Endothelial cell (in vitro differentiated cells): Measurements from ENCODE around the gene GALNT2. TPM values are rescaled to one million over a fixed set of nuclear protein-coding genes. Genes with fewer than 3 reads are reported as not detected.

Source experiments
- DNase-seq: peaks from one replicate; pipeline ENCODE4 v3.0.0; 2021; ENCODE audit warnings: low spot score
- H3K27ac Mint-ChIP-seq: one replicate; pipeline ENCODE4 v1.8.0; 2021; ENCODE audit warnings: mixed read lengths, inconsistent platforms; ENCODE audit not compliant: unreplicated experiment
- H3K27me3 Mint-ChIP-seq: one replicate; pipeline ENCODE4 v1.8.0; 2021; ENCODE audit warnings: mild to moderate bottlenecking, moderate library complexity, mixed read lengths, inconsistent platforms; ENCODE audit not compliant: unreplicated experiment
- H3K36me3 Mint-ChIP-seq: one replicate; pipeline ENCODE4 v1.8.0; 2021; ENCODE audit warnings: mild to moderate bottlenecking, low read depth, mixed read lengths, inconsistent platforms; ENCODE audit not compliant: unreplicated experiment
- H3K4me1 Mint-ChIP-seq: one replicate; pipeline ENCODE4 v1.8.0; 2021; ENCODE audit warnings: mild to moderate bottlenecking, mixed read lengths, inconsistent platforms; ENCODE audit not compliant: unreplicated experiment
- H3K4me3 Mint-ChIP-seq: one replicate; pipeline ENCODE4 v1.8.0; 2021; ENCODE audit warnings: mild to moderate bottlenecking, mixed read lengths, inconsistent platforms; ENCODE audit not compliant: unreplicated experiment
- H3K9me3 Mint-ChIP-seq: one replicate; pipeline ENCODE4 v1.8.0; 2021; ENCODE audit warnings: mixed read lengths, inconsistent platforms; ENCODE audit not compliant: unreplicated experiment
- total RNA-seq: library from RNA; stranded (reverse); fragmentation: NEBNext Ultra II Directional; extraction: Animal tissue kit (Norgen Biotek cat#: 25700); gene quantifications from one replicate; pipeline ENCODE4 v1.2.1, GENCODE V29; 2021; ENCODE audit not compliant: unreplicated experiment
- TF ChIP-seq, protein P1 (sequence below): fragments of 200-600 bp; sonication (generic); IDR thresholded peaks from one replicate; pipeline ENCODE4 v1.5.0; 2021; ENCODE audit warnings: antibody characterized with exemption; ENCODE audit not compliant: unreplicated experiment

GALNT2 gene
- total RNA-seq, 1 donor from 2014 or later: 74.8 TPM

DNA sequence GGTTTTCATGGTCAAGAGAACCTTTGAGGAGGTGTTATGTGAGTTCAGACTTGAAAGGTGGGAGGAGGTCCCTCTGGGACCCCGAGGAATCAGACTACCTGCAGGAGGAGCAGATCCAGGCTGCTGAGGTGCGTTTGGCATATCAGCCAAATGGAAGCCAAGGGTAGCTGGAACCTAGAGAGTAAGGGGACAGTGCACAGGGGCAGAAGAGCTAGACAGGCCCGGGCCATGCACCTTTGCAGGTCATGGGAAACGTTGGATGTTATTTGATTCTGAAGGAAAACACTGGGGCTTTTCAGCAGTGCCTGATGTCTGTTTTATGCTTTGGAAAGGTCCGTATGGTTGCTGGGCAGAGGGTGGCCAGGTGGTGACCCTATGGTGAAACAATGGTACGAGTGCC is 189.9 kb downstream of the GALNT2 start:
- Mint-ChIP-seq H3K9me3 (no peaks in the 10 kb centered on the region), H3K4me3 (no peak overlapping the region), H3K27me3 (peaks cover 1% of the 10 kb centered on the region), H3K36me3 (peaks cover 19% of the 10 kb centered on the region), H3K27ac (no peak overlapping the region), H3K4me1 (no peaks in the 10 kb centered on the region)
- DNase-seq: no peak
- TF ChIP-seq, protein P1, sequence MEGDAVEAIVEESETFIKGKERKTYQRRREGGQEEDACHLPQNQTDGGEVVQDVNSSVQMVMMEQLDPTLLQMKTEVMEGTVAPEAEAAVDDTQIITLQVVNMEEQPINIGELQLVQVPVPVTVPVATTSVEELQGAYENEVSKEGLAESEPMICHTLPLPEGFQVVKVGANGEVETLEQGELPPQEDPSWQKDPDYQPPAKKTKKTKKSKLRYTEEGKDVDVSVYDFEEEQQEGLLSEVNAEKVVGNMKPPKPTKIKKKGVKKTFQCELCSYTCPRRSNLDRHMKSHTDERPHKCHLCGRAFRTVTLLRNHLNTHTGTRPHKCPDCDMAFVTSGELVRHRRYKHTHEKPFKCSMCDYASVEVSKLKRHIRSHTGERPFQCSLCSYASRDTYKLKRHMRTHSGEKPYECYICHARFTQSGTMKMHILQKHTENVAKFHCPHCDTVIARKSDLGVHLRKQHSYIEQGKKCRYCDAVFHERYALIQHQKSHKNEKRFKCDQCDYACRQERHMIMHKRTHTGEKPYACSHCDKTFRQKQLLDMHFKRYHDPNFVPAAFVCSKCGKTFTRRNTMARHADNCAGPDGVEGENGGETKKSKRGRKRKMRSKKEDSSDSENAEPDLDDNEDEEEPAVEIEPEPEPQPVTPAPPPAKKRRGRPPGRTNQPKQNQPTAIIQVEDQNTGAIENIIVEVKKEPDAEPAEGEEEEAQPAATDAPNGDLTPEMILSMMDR: no peak

DNA sequence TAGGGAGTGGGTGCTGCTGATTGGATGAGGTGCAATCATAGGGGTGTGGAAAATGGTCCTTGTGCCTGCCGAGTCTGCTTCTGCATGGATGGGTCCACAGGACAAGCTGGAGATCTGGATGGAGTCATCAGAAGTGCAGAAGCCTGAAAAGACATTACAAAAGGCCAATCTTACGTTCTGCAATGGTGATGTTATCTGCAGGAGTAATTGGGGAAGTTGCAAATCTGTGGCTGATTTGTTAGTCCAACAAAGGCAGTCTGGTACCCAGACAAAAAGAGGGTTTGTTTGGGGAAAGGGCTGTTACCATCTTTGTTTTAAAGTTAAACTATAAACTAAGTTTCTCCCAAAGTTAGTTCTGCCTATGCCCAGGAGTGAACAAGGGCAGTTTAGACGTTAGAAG is 192.6 kb downstream of the GALNT2 start:
- Mint-ChIP-seq H3K4me3 (no peak overlapping the region), H3K9me3 (no peaks in the 10 kb centered on the region), H3K4me1 (no peaks in the 10 kb centered on the region), H3K36me3 (peaks cover 23% of the 10 kb centered on the region), H3K27ac (no peak overlapping the region), H3K27me3 (peaks cover 1% of the 10 kb centered on the region)
- TF ChIP-seq, protein P1: no peak
- DNase-seq: no peak

DNA sequence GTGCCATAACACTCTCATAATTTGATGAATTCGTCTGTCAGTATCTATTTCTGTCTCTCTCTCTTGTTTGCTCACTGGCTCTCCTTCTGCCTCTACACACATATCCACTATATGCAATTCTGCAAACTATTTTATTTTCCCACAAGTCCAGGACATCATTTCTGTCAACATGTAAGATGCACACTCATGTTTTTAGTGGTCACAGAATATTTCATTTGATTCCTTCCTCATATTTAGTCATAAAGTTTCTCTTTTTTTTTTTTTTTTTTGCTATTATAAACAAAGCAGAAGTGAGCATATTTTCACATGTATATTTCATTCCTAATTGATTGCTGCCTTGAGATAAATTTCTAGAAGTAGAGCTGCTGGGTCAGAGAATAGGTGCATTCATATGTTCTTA is 193.8 kb downstream of the GALNT2 start:
- no peaks in the 10 kb centered on the region for H3K4me1 Mint-ChIP-seq
- no peak for DNase-seq
- H3K9me3 Mint-ChIP-seq: no peaks in the 10 kb centered on the region
- no peak overlapping the region for H3K27ac Mint-ChIP-seq
- peaks cover 1% of the 10 kb centered on the region for H3K27me3 Mint-ChIP-seq
- no peak overlapping the region for H3K4me3 Mint-ChIP-seq
- TF ChIP-seq, protein P1: no peak
- peaks cover 18% of the 10 kb centered on the region for H3K36me3 Mint-ChIP-seq

DNA sequence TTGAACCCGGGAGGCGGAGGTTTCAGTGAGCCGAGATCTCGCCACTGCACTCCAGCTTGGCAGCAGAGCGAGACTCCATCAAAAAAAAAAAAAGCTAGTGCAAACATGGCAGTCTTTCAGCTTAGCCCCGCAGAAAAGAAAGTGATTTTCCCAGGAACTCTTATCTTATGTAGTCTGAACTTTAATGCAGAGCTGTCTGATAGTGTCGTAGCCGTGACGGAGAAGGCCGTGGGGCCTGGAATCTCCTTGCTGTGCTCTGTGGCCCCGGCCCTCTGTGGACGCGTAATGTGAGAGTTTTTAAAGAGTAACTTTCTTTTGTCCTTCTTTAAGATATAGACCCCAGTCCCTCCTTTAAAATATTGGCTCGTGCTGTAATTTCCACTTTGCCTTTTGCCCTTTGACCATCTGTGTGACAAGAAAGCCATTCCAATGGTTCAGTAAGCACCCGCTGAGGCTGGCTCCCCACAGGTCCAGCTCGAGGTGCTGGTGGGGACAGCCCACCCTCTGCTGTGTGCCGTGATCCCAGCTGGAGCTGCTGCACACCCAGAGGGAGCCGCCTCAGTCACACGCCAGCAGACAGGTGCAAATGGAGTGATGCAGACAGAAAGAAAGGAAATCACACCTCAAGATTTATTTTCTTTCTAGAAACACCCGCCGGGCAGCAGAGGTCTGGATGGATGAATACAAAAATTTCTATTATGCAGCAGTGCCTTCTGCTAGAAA is 195.1 kb downstream of the GALNT2 start:
- Mint-ChIP-seq H3K4me1 (no peaks in the 10 kb centered on the region), H3K36me3 (peaks cover 19% of the 10 kb centered on the region), H3K9me3 (no peaks in the 10 kb centered on the region), H3K27ac (no peak overlapping the region), H3K4me3 (no peak overlapping the region), H3K27me3 (peaks cover 1% of the 10 kb centered on the region)
- no peak for DNase-seq
- TF ChIP-seq, protein P1: no peak

DNA sequence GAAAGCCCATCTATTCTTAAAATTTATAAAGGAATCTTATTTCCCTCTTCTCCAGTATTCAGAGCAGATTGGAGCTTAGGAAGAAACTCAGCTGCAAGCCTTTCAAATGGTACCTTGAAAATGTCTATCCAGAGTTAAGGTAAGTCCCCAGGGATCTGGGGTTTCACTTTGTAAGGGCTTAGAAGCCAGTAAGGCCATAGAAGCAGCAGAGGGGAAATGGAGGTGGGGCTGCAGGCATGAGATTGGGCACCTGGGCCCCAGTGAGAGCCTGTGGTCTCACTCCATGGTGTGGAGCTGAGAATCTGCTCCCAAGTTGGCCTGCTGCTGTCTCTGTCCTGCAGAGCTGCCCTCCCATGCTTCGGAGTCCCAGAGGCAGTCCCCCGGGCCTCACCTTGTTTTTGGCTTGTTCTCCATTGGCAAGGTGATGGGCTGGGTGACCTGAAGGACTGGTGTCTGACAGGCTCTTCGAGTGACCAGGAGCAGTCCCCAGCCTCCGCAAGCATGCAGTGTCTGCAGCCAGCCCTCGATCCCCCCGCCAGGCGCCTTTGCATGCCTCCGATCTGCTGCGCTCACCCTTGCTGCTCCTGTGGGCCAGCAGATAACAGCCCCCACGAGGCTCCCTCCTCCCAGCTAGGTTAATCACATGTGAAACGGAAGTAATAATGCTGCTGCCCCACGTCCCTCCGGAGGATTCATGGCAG is 196.0 kb downstream of the GALNT2 start:
- Mint-ChIP-seq H3K27ac (no peak overlapping the region), H3K4me1 (no peaks in the 10 kb centered on the region), H3K36me3 (peaks cover 19% of the 10 kb centered on the region), H3K9me3 (no peaks in the 10 kb centered on the region), H3K27me3 (no peaks in the 10 kb centered on the region), H3K4me3 (no peak overlapping the region)
- TF ChIP-seq, protein P1: no peak
- DNase-seq: no peak
